ENCODE measurements around the gene SPINK4.

SPINK4 gene, protein sequence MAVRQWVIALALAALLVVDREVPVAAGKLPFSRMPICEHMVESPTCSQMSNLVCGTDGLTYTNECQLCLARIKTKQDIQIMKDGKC

DNA sequence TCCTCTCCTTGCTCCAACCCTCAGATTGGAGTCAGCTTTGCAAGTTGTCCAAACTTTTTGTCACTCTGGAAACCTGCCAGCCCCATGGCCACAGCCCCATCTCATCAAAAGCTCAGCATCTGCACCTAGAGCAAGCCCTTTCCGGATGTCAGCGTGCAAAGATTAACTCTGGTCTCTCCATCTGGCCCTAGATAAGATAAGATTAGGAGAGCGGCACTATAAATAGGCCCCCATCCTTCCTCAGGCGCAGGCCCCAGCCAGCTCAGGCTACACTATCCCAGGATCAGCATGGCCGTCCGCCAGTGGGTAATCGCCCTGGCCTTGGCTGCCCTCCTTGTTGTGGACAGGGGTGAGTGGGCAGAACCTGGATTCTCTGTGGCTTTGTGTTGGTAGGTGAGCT is at the start of gene SPINK4:
Gene SPINK4, plus strand, starts transcription at position 247 of the 400 bp plus-strand sequence. Its CDS starts 42 bp downstream, at position 289.
- no peak for DNase-seq

DNA sequence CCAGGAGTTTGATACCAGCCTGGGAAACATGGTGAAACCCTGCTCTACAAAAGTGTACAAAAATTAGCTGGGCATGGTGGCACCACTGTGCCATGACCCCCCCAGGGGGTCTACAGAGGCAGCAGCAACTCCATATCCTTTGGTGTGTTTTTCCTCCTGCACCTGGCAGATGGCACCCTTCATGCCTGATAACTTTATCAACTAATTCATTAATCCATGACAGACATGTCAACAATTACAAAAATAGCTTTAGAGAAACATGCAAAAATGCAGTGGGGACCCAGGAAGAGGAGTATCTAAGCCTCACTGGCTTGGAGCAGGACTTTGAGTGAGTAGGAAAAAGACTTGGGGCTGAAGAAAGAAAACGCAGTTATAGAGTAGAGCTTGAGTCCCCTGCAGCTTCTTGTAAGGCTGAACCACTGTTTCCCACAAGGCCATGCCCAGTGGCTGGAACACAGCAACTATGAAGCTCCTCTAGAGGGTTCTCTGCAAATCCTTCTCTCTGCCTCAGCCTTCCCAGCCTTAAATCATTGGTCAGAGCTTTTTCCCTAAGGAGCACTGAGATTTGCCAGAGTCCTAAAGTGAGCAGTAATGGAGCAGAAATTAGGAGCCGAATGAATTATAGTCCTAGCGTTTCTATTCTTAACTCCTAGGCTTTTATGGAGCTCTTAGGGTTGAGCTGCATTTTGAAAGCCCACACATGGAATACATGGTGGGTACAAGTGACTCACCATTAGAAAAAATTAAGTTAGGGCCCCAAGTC is 47.3 kb upstream of the SPINK4 start:
- no peak for DNase-seq

DNA sequence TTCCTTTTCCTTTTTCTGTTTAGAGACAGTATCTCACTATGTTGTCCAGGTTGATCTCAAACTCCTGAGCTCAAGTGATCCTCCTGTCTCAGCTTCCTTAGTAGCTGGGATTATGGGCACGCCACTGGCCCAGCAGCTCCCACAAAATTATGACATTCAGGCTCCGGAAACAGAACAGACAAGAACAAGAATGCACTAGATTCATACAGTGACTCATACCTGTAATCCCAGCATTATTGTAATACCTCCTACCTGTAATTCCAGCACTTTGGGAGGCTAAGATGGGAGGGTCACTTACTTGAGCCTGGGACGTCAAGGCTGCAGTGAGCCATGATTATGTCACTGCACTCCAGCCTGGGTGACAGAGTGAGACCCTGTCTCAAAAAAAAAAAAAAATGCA is 46.1 kb upstream of the SPINK4 start:
- DNase-seq: no peak

DNA sequence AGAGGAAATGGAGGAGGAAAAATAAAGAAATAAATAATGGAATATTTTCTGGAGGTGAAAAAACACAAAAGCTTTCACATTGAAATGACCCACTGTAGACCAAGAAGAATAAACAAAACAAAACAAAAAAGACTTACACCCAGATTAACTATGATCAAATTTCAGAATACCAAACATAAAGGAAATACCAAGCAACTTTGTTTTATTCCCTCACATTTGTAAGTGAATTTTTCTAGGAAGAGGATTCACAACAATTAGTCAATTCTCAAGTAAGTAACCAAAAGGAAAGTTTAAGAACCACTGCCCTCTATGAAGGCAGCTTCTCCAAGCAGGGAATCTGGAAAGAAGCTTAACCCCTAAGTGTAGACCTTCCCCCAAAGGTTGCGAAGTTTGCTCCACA is 43.2 kb upstream of the SPINK4 start:
- DNase-seq: no peak

DNA sequence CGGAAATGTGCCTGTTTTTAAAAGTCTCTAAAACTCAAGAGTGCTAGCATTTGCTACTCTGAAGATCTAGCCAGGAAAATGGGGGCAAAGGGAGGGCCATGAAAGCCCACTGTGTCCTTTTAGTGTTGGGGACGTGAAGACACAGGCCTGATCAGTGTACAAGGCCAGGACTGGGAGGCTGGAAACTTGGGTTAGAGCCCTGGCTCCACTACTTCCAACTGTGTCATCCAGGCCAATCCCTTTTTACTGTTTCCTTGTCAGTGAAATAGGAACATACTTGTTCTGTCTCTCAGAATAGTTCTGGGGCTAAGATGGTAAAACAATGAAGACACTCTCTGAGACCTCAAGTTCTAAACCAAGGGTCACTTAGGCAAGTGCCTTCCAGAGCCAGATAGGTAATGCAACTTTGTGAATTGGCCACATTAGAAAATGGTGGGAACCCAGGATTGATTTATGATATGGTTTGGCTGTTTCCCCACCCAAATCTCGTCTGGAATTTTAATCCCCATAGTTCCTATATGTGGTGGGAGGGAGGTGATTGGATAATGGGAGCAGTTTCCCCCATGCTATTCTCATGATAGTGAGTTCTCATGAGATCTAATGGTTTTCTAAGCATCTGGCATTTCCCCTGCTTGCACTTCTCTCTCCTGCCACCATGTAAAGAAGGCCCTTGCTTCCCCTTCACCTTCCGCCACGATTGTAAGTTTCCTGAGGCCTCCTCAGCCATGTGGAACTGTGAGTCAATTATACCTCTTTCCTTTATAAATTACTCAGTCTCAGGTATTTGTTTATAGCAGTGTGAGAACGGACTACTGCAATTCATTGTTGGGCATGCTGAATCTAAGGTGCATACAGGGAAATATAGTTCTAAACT is 42.5 kb upstream of the SPINK4 start:
- no peak for DNase-seq

DNA sequence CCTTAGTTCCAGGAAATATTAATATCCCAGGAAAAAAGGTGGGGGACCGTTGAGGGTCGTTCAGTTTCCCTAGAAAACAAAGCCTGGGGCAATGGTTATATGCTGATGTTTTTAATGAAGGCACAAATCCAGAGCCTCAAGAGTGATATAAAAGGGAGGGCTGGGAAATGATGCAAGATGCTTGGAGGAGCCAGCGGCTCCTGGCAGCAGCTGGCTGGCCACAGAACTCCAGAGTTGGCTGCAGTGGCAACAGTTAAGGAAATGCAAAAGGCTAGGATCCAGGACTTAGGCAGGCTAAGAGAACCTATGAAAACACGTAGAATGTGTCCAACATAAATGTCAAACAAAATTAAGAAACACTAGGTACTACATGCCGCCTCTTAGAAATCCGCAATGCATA is 41.8 kb upstream of the SPINK4 start:
- no peak for DNase-seq

DNA sequence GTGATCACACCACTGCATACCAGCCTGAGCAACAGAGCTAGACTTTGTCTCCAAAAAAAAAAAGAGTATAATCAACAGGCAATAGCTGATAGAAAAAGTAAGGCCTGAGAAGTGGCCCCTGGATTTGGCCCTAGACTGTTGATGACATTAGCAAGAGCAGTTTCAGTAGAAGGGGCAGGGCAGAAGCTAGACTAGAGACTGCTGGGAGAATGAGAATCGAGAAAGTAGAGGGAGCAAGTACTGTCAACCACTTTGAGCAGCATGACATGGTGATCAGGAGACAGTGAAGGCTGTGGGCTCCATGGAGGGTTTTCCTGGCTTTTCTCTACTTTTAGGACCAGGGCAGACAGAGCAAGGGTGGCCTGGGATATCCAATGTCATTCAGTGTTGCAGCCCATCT is 37.9 kb upstream of the SPINK4 start:
- no peak for DNase-seq

DNA sequence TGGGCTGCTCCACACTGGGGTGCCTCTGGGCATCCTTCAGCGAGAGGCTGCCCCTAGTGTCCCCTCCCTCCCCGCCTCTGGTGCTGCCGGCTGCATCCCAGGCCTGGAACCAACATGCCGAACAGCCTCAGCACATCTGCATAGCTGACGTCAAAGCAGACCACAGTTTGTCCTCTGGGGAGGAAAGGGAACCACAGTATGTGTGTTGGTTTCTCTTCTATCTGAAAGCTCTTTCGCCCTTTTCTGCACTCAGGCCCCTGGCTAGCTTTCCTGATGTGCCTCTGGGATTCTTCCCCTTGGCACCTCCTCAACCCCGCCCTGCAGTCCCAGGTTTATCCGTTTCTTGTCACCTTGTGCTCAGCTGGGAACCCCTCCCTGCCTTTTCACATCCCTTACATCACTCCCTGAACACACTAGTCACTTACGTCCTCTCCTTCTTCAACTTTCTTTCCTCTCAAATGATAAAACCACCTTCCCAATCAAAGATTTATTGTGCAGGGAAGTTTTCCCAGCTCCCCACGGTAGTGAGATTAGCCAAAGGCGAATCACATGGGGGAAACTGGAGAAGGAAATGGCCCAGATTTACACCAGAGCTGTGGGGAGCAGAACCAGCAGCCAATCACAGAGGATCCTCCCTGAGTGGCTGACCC is 37.3 kb upstream of the SPINK4 start:
- DNase-seq: peak; percentile 65

DNA sequence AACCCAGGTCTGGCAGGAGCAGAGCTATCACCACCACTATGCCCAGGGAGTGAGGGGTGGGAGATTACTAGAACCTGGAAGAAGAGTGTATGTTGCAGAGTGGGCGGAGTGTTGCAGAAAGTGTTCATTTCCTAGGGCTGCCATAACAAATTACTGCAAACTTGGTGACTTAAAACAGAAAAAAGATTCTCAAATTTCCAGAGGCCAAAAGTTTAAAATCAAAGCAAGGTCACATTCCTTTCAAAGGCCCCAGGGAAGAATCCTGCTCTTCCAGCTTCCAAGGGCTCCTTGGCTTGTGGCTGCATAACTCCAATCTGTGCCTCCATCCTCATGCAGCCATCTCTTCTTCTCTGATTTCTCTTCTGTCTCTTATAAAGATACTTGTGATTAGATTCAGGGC is 30.6 kb upstream of the SPINK4 start:
- no peak for DNase-seq

DNA sequence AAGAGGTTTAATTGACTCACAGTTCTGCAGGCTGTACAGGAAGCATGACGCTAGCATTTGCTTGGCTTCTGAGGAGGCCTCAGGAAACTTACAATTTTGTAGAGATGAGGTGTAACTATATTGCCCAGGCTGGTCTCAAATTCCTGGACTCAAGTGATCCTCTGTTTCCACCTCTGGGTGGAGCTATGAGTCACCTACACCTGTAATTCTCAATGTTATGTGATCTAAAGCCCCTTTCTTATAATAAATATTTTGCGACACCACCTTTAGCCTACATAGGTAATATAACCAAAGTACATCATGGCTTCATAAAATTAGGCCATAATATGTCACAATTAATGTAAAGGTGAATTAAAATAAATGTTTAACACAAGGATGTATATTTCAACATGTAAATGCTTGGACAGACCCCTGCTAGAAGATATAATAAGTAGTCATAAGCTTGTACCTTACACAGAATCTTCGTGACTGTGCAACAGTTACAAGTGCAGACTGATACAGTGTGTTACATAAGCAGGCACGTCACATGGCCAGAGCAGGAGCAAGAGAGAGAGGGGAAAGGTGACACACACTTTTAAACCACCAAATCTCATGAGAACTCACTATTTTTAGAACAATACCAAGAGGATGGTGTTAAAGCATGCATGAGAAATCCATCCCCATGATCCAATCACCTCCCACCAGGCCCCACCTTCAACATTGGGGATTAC is 29.8 kb upstream of the SPINK4 start:
- no peak for DNase-seq

DNA sequence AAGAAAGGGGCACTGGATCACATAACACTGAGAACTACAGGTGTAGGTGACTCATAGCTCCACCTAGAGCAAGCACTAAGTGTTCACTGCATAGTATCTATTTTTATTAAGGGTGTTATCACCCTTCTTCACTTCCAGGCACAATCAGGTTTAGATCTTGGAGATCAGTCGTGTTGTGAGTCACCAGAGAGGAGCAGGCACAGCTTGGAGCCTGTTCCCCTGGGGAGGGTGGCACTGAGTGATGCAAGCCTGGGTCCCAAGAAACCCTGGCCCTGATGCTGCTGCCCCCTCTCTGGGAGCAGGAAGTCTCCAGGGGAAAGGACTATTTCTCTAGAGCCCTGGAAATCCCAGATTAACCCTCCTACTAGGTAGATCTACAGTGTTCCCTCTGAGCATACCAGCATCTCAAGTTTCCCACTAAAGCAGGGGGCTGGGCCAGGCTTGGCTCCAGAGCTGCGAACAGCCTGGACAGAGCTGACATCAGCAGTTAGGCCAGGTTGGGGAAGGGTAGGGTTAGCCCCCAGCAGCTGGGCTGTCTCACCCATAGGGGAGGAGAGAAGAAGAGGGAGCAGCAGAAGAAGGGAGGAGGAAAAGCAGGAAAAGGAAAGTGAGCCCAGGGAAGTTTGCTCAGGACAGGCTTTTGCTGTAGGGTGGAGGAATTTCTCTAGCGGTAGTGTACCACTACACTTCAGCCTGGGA is 28.1 kb upstream of the SPINK4 start:
- no peak for DNase-seq

DNA sequence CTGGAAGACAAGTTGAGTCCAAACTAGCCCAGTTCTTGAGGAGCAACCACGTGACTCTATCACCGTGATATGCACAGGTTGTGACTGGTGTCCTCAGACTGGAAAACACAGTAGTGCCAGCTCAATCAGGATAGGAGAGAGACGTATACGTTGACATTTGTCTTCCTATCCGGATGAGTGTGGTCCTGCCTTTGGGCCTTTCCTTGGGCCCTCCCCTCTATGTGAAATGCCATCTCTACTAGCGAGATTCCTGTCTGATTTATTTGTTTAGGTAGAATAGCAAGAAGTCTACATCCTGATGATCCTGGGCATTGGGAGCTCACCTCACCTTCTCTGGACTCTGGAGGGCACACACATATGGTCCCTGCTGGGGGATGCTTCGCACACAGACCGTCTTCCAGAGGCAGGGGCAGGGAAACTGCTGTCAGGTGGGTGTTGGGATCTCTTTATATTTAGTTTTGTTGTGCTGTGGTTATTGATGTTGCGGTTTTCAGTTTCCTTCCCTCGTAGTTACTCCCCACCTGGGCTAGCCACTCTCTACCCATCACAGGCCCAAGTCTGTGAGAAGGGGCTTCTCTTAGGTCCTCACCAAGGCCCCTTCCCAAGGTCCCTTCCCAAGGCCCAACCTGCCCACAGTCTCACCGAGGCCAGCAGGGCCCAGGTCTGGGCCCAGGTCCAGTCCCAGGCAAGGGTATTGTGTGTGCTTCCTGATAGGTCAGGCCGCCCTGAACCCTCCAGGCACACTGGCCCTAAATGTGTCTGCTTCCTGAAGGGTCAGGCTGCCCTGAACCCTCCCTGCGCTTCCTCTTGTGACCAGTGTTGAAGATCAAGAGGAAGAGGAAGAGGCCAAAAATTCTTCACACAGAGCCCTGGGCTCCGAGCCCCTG is 19.0 kb upstream of the SPINK4 start:
- DNase-seq: no peak

DNA sequence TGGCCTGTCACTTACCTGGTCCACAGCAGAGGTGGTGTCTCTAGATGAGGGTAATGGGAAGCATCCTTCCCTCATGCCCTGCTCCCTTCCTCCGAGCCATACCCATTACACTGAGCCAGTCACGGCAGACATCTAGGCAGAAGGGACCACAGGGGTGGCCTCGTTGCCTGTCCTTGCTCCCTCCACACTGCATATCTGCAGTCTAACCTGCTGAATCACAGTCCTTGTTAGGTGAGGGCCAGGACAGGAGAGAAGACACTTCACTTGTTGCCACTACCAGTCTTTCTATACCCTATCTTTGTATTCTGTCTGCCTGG is 18.4 kb upstream of the SPINK4 start:
- no peak for DNase-seq

DNA sequence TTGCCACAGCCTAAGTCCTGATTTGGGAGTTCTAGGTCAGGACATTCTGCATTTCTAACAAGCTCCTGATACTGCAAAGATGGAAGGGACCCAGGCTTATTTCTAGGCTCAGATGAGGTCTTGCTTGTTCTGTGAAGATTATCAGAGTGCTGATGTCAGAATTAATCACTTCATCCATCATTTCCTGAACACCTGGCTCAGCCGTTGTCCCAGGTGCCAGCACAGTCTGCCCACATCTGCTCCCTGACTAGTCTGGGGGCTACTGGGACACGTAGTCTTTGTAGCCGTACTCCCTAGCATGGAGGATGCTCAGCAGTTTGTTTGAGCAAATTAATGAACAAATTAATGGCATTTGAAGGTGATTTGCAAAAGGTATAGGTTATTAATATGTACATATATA is 17.9 kb upstream of the SPINK4 start:
- no peak for DNase-seq

DNA sequence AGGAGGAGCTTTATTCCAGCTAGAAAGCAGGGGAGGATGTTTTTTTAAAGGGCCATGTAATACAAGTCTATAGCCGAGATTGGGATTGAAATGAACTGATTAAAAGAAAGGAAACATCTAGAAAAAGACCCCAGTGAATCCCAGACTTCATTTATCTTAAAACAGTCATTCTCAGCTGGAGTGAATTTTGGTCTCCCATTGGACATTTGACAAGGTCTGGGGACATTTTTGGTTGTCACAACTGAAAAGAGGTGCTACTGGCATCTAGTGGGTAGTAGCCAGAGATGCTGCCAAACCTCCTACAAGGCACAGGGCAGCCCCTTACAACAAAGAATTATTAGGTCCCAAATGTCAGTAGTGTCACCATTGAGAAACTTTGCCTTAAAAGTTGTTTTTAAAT is 16.3 kb upstream of the SPINK4 start:
- DNase-seq: no peak

DNA sequence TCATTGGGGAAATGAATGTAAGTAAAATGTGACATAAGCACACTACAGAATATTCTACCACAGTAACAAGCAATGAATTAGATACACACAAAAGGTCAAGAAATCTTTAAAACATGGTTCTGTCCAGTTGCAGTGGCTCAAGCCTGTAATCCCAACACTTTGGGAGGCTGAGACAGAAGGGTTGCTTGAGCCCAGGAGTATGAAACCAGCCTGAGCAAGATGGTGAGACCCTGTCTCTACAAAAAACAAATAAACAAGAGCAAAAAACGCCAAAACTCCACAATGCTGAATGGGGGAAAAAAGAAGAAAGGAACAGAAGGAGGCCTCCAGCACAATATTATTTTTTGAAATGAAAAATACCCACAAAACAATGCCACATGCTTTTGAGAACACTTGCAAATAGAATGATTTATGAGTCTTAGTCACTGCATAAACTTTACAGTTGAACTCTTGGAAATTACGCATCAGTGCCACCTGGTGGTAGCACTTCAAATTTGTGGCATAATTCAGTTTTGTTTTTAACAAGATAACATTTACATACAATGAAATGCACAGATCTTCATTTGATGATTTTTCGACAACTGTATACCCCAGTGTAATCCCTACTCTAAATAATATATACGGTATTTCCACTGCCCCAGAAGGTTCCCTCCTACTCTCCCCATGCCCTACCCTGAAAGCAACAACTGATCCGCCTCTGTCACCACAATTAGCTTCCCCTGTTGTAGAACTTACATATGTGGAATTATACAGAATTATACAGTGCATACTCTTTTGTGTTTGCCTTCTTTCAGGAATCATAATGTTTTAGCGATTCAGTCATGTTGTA is 14.4 kb upstream of the SPINK4 start:
- peak; percentile 52 for DNase-seq

DNA sequence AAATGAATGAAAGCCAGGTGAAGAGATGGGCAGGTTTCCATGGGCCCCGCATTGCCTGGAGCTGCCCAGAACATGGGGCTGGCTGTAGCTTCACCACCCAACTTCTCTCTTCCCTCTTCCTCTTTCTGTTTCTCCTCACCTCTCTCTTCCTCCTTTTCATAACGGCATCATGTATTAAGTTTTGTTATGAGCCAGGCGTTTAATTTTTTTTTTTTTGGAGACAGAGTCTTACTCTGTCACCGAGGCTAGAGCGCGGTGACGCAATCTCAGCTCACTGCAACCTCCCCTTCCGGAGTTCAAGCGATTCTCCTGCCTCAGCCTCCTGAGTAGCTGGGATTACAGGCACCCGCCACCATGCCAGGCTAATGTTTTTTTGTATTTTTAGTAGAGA is 13.0 kb upstream of the SPINK4 start:
- DNase-seq: peak; percentile 67

DNA sequence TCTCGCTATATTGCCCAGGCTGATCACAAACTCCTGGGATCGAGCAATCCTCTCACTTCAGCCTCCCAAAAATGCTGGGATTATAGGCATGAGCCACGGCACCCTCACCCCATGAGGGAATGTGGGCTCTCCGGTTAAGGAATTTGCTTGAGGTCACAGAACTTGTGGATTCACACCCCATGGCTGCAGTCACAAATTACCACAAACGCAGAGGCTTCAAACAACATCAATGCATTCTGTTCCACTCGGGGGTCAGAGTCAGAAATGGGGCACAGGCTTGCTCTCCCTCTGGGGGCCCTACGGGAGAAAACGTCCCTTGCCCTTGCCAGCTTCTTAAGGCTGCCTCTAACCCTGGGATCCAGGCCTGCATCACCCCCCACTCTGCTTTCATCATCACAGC is 12.2 kb upstream of the SPINK4 start:
- no peak for DNase-seq

DNA sequence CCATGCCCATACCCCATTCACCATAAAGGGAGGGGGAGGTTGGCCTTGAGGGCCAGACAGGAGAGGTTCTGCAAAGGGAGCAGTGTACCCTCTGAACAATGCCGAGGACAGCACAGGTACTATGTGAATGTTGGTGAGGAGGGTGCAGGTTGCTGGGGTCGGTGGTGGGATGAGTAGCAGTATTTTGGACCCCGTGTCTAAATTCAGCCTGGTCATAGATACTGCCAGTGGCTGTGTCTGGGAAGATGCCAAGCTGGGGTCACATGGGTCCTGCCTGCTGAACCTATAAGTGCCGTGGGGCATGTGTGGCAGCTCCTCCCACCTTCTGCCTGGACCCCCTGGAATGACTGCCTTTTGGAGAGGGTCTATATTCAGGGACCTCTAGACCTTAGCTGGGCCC is 11.4 kb upstream of the SPINK4 start:
- DNase-seq: no peak

DNA sequence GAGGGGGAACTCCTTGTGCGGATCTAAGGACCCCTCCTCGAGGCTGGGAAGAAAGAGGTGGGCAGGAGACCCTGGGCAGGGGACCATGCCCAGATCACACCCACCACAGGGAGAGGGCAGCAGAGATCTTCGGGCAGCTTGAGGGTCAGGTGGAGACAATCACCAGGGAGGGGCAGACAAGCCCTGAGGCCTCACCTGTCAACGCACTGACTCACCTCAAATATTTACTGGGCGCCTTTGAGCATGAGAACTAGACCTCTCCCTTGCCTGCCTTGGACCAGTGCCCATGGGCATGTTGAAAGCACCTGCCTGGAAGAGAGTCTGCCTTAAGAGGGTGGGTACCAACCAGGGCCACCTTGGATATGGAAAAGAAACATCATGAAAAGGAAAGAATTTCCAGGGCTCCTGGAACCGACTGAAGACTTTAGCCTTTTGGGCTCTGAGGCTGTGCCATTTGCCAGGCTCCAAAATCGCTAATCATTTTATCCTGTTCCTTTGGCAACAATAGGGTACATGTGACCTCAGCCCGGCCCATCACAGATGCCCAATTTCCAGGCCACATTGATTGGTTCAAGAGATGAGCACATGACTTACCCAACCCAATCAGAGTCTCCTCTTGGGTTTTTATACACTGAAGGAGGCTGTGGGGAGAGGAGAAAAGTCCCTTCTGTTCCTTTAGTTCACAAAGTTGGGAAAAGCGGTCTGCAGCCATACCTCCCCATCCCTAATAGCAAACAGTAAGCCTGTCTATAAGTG is 10.4 kb upstream of the SPINK4 start:
- DNase-seq: no peak
